ENCODE measurements around the gene NUP42.
"Not testable (repeated sequence)": the region's sequence is repeated elsewhere in the genome, so short reads cannot be mapped to it uniquely, and the experiment has no call there.

The NUP42 gene

DNA sequence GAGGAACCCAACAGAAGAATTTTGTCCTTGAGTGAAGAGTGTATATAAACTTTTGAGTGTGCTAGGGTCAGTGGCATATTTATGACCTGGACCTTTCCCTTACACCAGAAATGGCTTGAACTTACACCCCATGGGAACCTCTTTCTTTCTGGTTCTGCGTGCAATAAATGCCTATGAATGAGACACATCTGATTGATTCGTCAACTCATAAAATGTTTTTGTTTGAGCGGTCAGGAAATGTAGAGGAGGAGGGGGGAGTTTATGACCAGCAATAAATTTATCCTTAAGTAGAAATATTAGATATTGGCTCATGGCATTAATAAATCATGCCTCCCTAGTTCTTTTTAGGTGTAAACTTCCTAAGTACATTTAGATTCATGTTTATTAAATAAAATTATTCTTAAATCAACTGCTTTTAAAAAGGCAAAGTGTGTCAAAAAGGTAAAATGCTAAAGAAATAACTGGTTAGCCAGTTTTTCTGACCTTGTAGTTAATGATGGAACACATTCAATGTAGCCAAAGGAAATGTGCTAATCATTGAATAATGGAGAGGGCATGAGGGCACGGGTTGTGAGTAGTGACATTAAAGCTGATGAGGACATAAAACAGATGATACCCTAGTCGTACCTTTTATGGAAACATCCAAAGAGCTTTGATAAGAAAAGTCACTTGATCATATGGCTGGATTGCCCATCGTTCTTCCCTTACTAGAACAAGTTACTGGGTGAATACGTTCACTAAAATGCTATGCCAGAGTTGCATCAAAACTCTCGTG lies 13.6 kb upstream of the NUP42 start:
- Histone ChIP-seq H3K4me1 (ENCODE audit: control insufficient read depth, insufficient read depth, low read length, unreplicated experiment) (no peaks in the 10 kb centered on the region), H3K36me3 (ENCODE audit: insufficient read depth, low read length) (no peaks in the 10 kb centered on the region; the same call in 1 of the 2 replicates), H3K79me2 (ENCODE audit: control insufficient read depth, insufficient read depth, low read length, unreplicated experiment) (no peaks in the 10 kb centered on the region), H3K4me3 (ENCODE audit: low read depth, low read length) (no peak overlapping the region), H2AFZ (ENCODE audit: low read length, unreplicated experiment) (no peak overlapping the region), H3K27ac (ENCODE audit: low read depth, low read length) (no peak overlapping the region), H3K27me3 (ENCODE audit: insufficient read depth, low read length) (no peaks in the 10 kb centered on the region)

DNA sequence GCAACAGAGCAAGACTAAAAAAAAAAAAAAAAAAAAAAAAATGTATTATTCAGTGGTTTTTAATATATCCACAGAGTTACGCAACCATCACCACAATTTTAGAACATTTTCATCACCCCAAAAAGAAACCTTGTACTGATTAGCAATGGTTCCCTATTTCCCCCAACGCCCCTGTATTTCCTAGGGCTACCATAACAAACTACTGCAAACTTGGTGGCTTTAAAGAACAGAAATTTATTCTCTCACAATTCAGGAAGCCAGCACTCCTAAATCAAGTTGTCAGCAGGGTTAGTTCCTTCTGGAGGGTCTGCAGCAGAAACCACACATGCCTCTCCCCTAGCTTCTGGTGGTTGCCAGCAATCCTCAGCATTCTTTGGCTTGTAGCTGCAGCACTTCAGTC lies 5.9 kb upstream of the NUP42 start:
- Histone ChIP-seq H3K79me2 (ENCODE audit: control insufficient read depth, insufficient read depth, low read length, unreplicated experiment) (no peaks in the 10 kb centered on the region), H3K27ac (ENCODE audit: low read depth, low read length) (no peak overlapping the region), H3K27me3 (ENCODE audit: insufficient read depth, low read length) (no peaks in the 10 kb centered on the region)

DNA sequence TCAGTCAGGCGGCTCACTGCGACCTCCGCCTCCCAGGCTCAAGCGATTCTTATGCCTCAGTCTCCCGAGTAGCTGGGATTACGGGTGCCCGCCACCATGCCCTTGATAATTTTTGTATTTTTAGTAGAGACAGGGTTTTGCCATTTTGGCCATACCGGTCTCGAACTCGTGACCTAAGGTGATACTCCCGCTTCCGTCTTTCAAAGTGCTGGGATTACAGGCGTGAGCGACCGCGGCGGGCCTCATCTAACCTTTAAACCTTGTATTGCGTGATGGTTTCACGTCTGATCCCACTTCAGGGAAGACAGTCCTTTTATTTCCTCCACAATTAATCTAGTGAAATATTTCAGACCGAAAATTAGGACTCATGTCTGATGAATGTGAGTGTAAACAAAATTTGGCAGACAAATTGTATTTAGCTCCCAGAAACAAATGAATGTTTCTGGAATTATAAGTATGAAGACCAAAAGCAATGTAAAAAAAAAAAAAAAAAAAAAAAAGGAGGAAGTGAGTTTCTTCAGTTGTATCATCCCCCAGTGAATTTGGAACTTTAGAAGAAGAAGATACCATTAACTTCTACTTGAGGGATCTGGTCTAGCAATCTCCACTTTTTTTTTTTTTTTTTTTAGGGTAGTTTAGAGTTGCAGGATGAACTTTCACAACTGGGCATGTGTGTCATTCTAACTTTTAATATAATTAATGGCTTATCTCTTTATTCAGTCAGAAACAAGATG lies 1.6 kb downstream of the NUP42 start:
- Histone ChIP-seq H2AFZ (ENCODE audit: low read length, unreplicated experiment) (no peak overlapping the region), H3K79me2 (ENCODE audit: control insufficient read depth, insufficient read depth, low read length, unreplicated experiment) (peaks cover 33% of the 10 kb centered on the region), H3K4me3 (ENCODE audit: low read depth, low read length) (peak overlapping the region; percentile 80), H3K27ac (ENCODE audit: low read depth, low read length) (no peak overlapping the region), H3K4me1 (ENCODE audit: control insufficient read depth, insufficient read depth, low read length, unreplicated experiment) (peaks cover 15% of the 10 kb centered on the region), H3K36me3 (ENCODE audit: insufficient read depth, low read length) (peaks cover 21% of the 10 kb centered on the region), H3K27me3 (ENCODE audit: insufficient read depth, low read length) (no peaks in the 10 kb centered on the region)

More for the DNA sequence above, 5.9 kb upstream of the NUP42 start:
- Histone ChIP-seq H3K4me1 (ENCODE audit: control insufficient read depth, insufficient read depth, low read length, unreplicated experiment) (peaks cover 3% of the 10 kb centered on the region), H3K36me3 (ENCODE audit: insufficient read depth, low read length) (no peaks in the 10 kb centered on the region), H3K4me3 (ENCODE audit: low read depth, low read length) (no peak overlapping the region), H2AFZ (ENCODE audit: low read length, unreplicated experiment) (no peak overlapping the region)

GRCh38 chr7:23184291-23184690 lies 2.4 kb downstream of the NUP42 start:
- Histone ChIP-seq H3K27ac (ENCODE audit: low read depth, low read length) (no peak overlapping the region), H3K4me3 (ENCODE audit: low read depth, low read length) (peak overlapping the region; percentile 80; the same call in 1 of the 2 replicates), H3K79me2 (ENCODE audit: control insufficient read depth, insufficient read depth, low read length, unreplicated experiment) (peaks cover 38% of the 10 kb centered on the region), H3K27me3 (ENCODE audit: insufficient read depth, low read length) (no peaks in the 10 kb centered on the region), H2AFZ (ENCODE audit: low read length, unreplicated experiment) (no peak overlapping the region), H3K4me1 (ENCODE audit: control insufficient read depth, insufficient read depth, low read length, unreplicated experiment) (peaks cover 15% of the 10 kb centered on the region), H3K36me3 (ENCODE audit: insufficient read depth, low read length) (peaks cover 29% of the 10 kb centered on the region)

DNA sequence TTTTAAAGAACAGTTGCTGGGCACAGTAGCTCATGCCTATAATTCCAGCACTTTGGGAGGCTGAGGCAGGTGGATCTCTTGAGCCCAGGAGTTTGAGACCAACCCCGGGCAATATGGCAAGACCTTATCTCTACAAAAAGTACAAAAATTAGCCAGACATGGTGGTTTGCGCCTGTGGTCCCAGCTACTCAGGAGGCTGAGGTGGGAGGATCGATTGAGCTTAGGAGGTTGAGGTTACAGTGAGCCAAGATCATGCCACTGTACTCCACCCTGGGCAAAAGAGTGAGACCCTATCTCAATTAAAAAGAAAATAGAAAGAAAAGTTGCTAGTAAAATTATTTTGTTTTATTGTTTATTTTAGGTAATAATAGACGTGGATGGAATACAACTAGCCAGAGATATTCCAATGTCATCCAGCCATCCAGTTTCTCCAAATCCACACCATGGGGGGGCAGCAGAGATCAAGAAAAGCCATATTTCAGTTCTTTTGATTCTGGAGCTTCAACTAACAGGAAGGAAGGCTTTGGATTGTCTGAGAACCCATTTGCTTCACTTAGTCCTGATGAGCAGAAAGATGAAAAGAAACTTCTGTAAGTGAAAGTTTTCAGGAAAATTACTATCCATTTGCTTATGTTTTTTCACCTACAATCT lies 3.0 kb downstream of the NUP42 start:
- H3K4me3 ChIP-seq (ENCODE audit: low read depth, low read length) = no peak overlapping the region; the same call in 1 of the 2 replicates
- no peak overlapping the region for H3K27ac ChIP-seq (ENCODE audit: low read depth, low read length)
- peaks cover 31% of the 10 kb centered on the region for H3K36me3 ChIP-seq (ENCODE audit: insufficient read depth, low read length)
- no peaks in the 10 kb centered on the region for H3K27me3 ChIP-seq (ENCODE audit: insufficient read depth, low read length)
- peaks cover 15% of the 10 kb centered on the region for H3K4me1 ChIP-seq (ENCODE audit: control insufficient read depth, insufficient read depth, low read length, unreplicated experiment)
- no peak overlapping the region for H2AFZ ChIP-seq (ENCODE audit: low read length, unreplicated experiment)
- peaks cover 38% of the 10 kb centered on the region for H3K79me2 ChIP-seq (ENCODE audit: control insufficient read depth, insufficient read depth, low read length, unreplicated experiment)

GRCh38 chr7:23185980-23186379 lies 4.1 kb downstream of the NUP42 start:
- Histone ChIP-seq H3K4me3 (ENCODE audit: low read depth, low read length) (no peak overlapping the region), H3K27ac (ENCODE audit: low read depth, low read length) (no peak overlapping the region), H3K4me1 (ENCODE audit: control insufficient read depth, insufficient read depth, low read length, unreplicated experiment) (peaks cover 12% of the 10 kb centered on the region), H3K36me3 (ENCODE audit: insufficient read depth, low read length) (peaks cover 41% of the 10 kb centered on the region), H3K79me2 (ENCODE audit: control insufficient read depth, insufficient read depth, low read length, unreplicated experiment) (peaks cover 38% of the 10 kb centered on the region), H2AFZ (ENCODE audit: low read length, unreplicated experiment) (no peak overlapping the region), H3K27me3 (ENCODE audit: insufficient read depth, low read length) (no peaks in the 10 kb centered on the region)

GRCh38 chr7:23191022-23191421 lies 9.2 kb downstream of the NUP42 start:
- Histone ChIP-seq H3K4me3 (ENCODE audit: low read depth, low read length) (no peak overlapping the region), H3K27ac (ENCODE audit: low read depth, low read length) (no peak overlapping the region), H3K4me1 (ENCODE audit: control insufficient read depth, insufficient read depth, low read length, unreplicated experiment) (peaks cover under 1% of the 10 kb centered on the region), H3K79me2 (ENCODE audit: control insufficient read depth, insufficient read depth, low read length, unreplicated experiment) (peaks cover 9% of the 10 kb centered on the region), H2AFZ (ENCODE audit: low read length, unreplicated experiment) (no peak overlapping the region), H3K27me3 (ENCODE audit: insufficient read depth, low read length) (no peaks in the 10 kb centered on the region), H3K36me3 (ENCODE audit: insufficient read depth, low read length) (peaks cover 55% of the 10 kb centered on the region)

DNA sequence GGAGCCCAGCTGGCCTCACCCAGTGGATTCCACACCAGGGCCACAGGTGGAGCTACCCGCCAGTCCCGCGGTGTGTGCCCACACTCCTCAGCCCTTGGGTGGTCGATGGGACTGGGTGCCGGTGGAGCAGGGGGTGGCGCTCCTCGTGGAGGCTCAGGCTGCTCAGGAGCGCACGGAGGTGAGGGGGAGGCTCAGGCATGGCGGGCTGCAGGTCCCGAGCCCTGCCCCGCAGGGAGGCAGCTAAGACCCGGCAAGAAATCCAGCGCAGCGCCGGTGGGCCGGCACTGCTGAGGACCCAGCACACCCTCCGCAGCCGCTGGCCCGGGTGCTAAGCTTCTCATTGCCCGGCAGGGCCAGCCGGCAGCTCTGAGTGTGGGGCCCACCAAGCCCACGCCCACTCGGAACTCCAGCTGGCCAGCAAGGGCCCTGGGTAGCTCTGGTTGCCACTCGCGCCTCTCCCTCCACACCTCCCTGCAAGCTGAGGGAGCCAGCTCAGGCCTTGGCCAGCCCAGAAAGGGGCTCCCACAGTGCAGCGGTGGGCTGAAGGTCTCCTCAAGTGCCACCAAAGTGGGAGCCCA lies 11.9 kb downstream of the NUP42 start:
- H3K4me3 ChIP-seq (ENCODE audit: low read depth, low read length); H3K79me2 ChIP-seq (ENCODE audit: control insufficient read depth, insufficient read depth, low read length, unreplicated experiment); H3K4me1 ChIP-seq (ENCODE audit: control insufficient read depth, insufficient read depth, low read length, unreplicated experiment); H2AFZ ChIP-seq (ENCODE audit: low read length, unreplicated experiment); H3K27ac ChIP-seq (ENCODE audit: low read depth, low read length); H3K27me3 ChIP-seq (ENCODE audit: insufficient read depth, low read length): not testable (repeated sequence)
- H3K36me3 ChIP-seq (ENCODE audit: insufficient read depth, low read length) = peaks cover 37% of the 10 kb centered on the region

GRCh38 chr7:23196306-23196705 lies 14.5 kb downstream of the NUP42 start:
- H3K79me2 ChIP-seq (ENCODE audit: control insufficient read depth, insufficient read depth, low read length, unreplicated experiment) = no peaks in the 10 kb centered on the region
- H3K27ac ChIP-seq (ENCODE audit: low read depth, low read length) = no peak overlapping the region
- H3K4me3 ChIP-seq (ENCODE audit: low read depth, low read length) = no peak overlapping the region
- no peak overlapping the region for H2AFZ ChIP-seq (ENCODE audit: low read length, unreplicated experiment)
- H3K36me3 ChIP-seq (ENCODE audit: insufficient read depth, low read length) = peaks cover 16% of the 10 kb centered on the region
- H3K4me1 ChIP-seq (ENCODE audit: control insufficient read depth, insufficient read depth, low read length, unreplicated experiment) = no peaks in the 10 kb centered on the region
- no peaks in the 10 kb centered on the region for H3K27me3 ChIP-seq (ENCODE audit: insufficient read depth, low read length)

- H3K4me1 ChIP-seq (ENCODE audit: control insufficient read depth, insufficient read depth, low read length, unreplicated experiment); H3K79me2 ChIP-seq (ENCODE audit: control insufficient read depth, insufficient read depth, low read length, unreplicated experiment); H3K36me3 ChIP-seq (ENCODE audit: insufficient read depth, low read length); H3K27me3 ChIP-seq (ENCODE audit: insufficient read depth, low read length); H3K27ac ChIP-seq (ENCODE audit: low read depth, low read length); H3K4me3 ChIP-seq (ENCODE audit: low read depth, low read length); H2AFZ ChIP-seq (ENCODE audit: low read length, unreplicated experiment): not testable (repeated sequence)
Measured at GRCh38 chr7:23197745-23198144, 15.9 kb downstream of the NUP42 start.
